HG02938 (cell line): Measurements from ENCODE around the gene ARMC9.

Experiments
- ATAC-seq: cut with Tn5 transposase; IDR thresholded peaks from one replicate; pipeline ENCODE4 v1.9.1; 2021; ENCODE audit warnings: mild to moderate bottlenecking, moderate library complexity; ENCODE audit not compliant: unreplicated experiment

Gene ARMC9

GRCh38 chr2:231410293-231411004, 212.0 kb downstream of the ARMC9 start:
- ATAC-seq: no peak

- ATAC-seq: no peak
These were observed 212.8 kb downstream of the ARMC9 start for GRCh38 chr2:231411237-231411636.

GRCh38 chr2:231411831-231412617, 213.6 kb downstream of the ARMC9 start:
- ATAC-seq: peak; percentile 94

GRCh38 chr2:231412618-231412963, 214.2 kb downstream of the ARMC9 start:
- ATAC-seq: no peak

GRCh38 chr2:231413456-231413855, 215.0 kb downstream of the ARMC9 start:
- ATAC-seq: no peak

- no peak for ATAC-seq
These were observed 215.6 kb downstream of the ARMC9 start for GRCh38 chr2:231413921-231414476.

GRCh38 chr2:231415029-231415428, 216.6 kb downstream of the ARMC9 start:
- ATAC-seq: no peak

- no peak for ATAC-seq
These were observed 220.6 kb downstream of the ARMC9 start for GRCh38 chr2:231418820-231419640.

GRCh38 chr2:231421051-231421580, 222.7 kb downstream of the ARMC9 start:
- no peak for ATAC-seq

GRCh38 chr2:231422056-231422455, 223.6 kb downstream of the ARMC9 start:
- ATAC-seq: no peak

GRCh38 chr2:231423176-231423575, 224.7 kb downstream of the ARMC9 start:
- no peak for ATAC-seq
